ENCODE measurements around the gene ZNF605.
"Not testable (repeated sequence)": the region's sequence is repeated elsewhere in the genome, so short reads cannot be mapped to it uniquely, and the experiment has no call there.

- TF ChIP-seq EZH2 (IDR thresholded peaks at IDR 0.05); POLR2AphosphoS5 (IDR thresholded peaks at IDR 0.05; ENCODE audit: borderline replicate concordance, low read depth, low read length); FOXP2 (optimal IDR thresholded peaks at IDR 0.05; ENCODE audit: control extremely low read depth, extremely low read length, insufficient read depth): not testable (repeated sequence)
Measured at GRCh38 chr12:132907789-132908144, 48.3 kb downstream of the ZNF605 start.

All from SK-N-MC (cell line).